Stomach (tissue), 4 donors: ENCODE data around the gene ARHGAP21.

ENCODE experiments used
- EP300 ChIP-seq: sonication (generic); formaldehyde crosslinking; IDR thresholded peaks from one replicate; pipeline ENCODE4 v1.6.1; 2017; ENCODE audit warnings: antibody characterized with exemption
- POLR2A ChIP-seq, 4 donors: fragments of 450-650 bp; IDR thresholded peaks; one replicate each; pipeline ENCODE4 v1.6.1; 2016; ENCODE audit warnings: antibody characterized with exemption in 4 of 4, control low read depth in 2 of 4, mild to moderate bottlenecking in 1 of 4, moderate library complexity in 1 of 4
- POLR2AphosphoS5 ChIP-seq, 3 donors: sonication (generic); formaldehyde crosslinking; IDR thresholded peaks; one replicate each; pipeline ENCODE4 v1.6.1; 2016; ENCODE audit warnings: antibody characterized with exemption in 3 of 3
- TF ChIP-seq, protein P1 (sequence below), 7 experiments: fragments of 450-650 bp in 4 of 7; fragments of 200-600 bp in 3 of 7; sonication (generic) in 3 of 7; IDR thresholded peaks; one replicate each; pipeline ENCODE4 v1.5.1; 2016 to 2019; ENCODE audit warnings: antibody characterized with exemption in 7 of 7, control low read depth in 2 of 7, mild to moderate bottlenecking in 1 of 7

- TF ChIP-seq, protein P1, sequence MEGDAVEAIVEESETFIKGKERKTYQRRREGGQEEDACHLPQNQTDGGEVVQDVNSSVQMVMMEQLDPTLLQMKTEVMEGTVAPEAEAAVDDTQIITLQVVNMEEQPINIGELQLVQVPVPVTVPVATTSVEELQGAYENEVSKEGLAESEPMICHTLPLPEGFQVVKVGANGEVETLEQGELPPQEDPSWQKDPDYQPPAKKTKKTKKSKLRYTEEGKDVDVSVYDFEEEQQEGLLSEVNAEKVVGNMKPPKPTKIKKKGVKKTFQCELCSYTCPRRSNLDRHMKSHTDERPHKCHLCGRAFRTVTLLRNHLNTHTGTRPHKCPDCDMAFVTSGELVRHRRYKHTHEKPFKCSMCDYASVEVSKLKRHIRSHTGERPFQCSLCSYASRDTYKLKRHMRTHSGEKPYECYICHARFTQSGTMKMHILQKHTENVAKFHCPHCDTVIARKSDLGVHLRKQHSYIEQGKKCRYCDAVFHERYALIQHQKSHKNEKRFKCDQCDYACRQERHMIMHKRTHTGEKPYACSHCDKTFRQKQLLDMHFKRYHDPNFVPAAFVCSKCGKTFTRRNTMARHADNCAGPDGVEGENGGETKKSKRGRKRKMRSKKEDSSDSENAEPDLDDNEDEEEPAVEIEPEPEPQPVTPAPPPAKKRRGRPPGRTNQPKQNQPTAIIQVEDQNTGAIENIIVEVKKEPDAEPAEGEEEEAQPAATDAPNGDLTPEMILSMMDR (IDR thresholded peaks at IDR 0.05) = no peak
- no peak for TF ChIP-seq POLR2A (IDR thresholded peaks at IDR 0.05)
- TF ChIP-seq POLR2AphosphoS5 (IDR thresholded peaks at IDR 0.05) = peak in 1 of 3 donors; percentile 30
- TF ChIP-seq EP300 = no peak
Measured at GRCh38 chr10:24722676-24723385, 856 bp downstream of the ARHGAP21 start.
